NCI-H146 treated with DMSO at 0.1 percent for 48 hours (cell line): ENCODE measurements around the gene MYEF2.

Experiments used
- DNase-seq: peaks from one replicate; lab custom pipeline; 2025; ENCODE audit not compliant: unreplicated experiment; lab: John Stamatoyannopoulos, UW

MYEF2 gene, protein sequence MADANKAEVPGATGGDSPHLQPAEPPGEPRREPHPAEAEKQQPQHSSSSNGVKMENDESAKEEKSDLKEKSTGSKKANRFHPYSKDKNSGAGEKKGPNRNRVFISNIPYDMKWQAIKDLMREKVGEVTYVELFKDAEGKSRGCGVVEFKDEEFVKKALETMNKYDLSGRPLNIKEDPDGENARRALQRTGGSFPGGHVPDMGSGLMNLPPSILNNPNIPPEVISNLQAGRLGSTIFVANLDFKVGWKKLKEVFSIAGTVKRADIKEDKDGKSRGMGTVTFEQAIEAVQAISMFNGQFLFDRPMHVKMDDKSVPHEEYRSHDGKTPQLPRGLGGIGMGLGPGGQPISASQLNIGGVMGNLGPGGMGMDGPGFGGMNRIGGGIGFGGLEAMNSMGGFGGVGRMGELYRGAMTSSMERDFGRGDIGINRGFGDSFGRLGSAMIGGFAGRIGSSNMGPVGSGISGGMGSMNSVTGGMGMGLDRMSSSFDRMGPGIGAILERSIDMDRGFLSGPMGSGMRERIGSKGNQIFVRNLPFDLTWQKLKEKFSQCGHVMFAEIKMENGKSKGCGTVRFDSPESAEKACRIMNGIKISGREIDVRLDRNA

DNA sequence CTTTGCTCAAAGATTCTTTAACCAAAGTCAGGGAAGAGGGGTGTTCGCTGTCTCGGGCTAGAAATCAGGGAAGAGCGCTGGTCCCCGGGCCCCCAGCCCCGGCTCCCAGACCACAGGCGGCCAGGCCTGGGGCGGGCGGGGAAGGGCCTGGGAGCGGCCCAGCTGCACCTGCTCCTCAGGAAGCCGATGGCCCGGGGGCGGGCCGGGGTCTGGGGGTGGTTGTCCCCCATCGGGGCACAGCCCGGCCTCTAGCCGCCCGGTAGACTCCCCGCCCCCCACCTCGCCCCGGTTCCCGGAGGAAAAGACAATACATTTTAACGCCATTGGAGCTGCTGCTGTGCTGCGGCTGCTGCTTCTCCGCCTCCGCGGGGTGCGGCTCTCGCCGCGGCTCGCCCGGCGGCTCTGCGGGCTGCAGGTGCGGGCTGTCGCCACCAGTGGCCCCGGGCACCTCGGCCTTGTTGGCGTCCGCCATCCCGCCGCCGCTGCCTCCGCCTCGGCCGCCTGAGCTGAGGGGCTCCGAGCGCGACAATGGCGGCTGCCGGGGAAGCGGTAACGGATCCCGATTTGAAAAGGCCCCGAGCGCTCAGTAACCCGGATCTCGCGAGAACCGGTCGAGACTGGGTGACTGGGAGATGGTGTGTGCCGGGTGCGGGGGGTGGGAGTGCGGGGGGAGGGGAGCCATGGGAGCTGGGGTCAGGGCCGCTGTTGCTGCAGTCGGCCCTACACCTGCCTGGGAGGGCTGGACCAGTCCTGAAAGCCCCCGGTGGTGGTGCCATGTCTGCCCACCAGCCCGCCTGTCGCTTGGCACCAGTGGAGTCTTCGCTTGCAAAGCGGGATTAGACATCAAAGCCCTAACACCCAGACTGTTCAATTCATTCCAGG, at the start of gene MYEF2:
TSS of gene MYEF2 (minus strand) at position 530 of the 882 bp plus-strand sequence. CDS start at position 472, 58 bp downstream.
- DNase-seq = peak; percentile 49

GRCh38 chr15:48225771-48226170, 47.7 kb upstream of the MYEF2 start:
- no peak for DNase-seq

DNA sequence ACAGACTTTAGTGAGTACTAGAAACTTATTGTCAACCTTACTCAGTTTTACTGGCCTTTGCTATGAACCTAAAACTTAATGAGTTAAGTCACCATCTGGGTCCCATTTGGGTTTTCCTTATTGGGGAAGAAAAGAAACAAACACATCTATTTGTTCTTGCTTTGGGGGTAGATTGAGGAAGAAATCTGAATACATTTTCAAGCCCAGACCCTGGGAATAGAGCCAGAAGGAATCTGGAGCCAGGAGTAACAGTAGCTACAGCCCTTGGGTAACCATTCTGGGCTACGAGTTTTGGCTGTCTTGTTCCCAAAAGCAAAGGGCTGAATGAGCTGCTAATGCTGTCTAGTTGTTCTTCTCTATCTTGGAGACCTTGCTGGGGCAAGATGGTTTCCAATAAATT, 44.5 kb upstream of the MYEF2 start:
- no peak for DNase-seq

GRCh38 chr15:48221885-48222284, 43.8 kb upstream of the MYEF2 start:
- peak; percentile 18 for DNase-seq

- DNase-seq = peak; percentile 19
Observed at GRCh38 chr15:48221261-48221660, 43.2 kb upstream of the MYEF2 start.

DNA sequence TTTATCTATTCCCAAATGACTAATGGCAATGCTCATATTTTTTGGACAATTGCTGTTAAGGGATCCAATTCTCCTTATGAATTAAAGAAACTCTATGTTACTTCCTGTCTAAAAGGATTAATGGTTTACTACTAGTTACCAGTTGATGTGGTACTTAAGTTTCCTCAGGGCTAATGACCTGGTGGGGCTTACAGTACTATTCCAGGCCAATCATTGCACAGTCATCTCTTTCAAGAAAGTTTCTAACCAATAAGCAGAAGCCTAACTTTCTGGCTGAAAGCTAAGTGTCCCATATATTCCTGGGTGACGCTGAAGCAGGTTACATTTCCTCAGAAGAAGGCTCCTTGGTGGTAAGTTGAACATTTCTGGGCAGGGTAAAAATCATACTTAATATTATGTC, 27.9 kb upstream of the MYEF2 start, which contains the start of gene SLC12A1:
TSS of gene SLC12A1 (plus strand) at position 322 of the 400 bp plus-strand sequence. CDS start 1,418 bp downstream, outside the sequence.
- DNase-seq = no peak

GRCh38 chr15:48202068-48202467, 24.0 kb upstream of the MYEF2 start:
- no peak for DNase-seq

GRCh38 chr15:48191574-48192225, 13.6 kb upstream of the MYEF2 start, which contains the start of gene CTXN2:
Gene CTXN2, plus strand, starts transcription at chr15:48191665. Its CDS starts 9,636 bp downstream, at chr15:48201301.
- peak; percentile 91 for DNase-seq

- DNase-seq = peak; percentile 23
Observed at GRCh38 chr15:48190932-48191573, 13.0 kb upstream of the MYEF2 start.

DNA sequence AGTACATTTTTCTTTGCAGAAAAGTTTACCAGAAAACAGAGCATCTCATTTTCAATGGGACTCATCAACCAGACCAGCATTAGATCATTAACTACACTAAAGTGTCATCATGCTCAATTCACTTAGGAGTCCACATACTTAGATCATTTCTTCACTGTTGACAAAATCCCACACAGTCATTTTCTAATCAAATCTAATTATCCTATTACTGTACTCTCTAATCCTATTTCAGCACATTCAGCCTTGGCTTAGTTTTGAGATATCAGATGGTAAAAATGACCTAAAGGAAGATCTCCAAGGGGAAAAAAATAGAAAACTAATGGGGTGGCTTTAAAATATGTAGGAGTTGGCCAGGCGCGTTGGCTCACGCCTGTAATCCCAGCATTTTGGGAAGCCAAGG, 8.2 kb upstream of the MYEF2 start:
- DNase-seq = no peak

DNA sequence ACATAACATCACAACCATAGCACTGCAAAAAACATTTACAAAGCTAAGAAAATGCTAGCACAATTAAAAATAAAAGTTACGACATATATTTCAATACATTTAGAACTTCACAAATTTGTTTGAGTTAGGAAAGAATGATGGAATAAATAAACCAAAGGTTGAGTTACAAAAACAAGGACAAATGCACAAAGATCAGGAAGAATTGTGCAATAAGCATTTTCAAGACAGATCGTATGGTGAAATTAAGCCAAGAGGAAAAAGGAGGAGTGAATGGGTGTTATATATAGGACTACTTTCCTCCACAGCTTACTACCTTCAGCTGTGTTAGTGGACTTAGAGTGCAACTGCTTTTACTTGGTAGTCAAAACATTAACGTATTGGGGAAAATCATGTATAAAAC, 7.4 kb upstream of the MYEF2 start:
- no peak for DNase-seq

- no peak for DNase-seq
Observed at GRCh38 chr15:48182749-48183148, 4.7 kb upstream of the MYEF2 start.

- DNase-seq = no peak
Observed at GRCh38 chr15:48178648-48178931, 495 bp upstream of the MYEF2 start.

GRCh38 chr15:48177383-48177765, 721 bp downstream of the MYEF2 start:
- DNase-seq = peak; percentile 48

DNA sequence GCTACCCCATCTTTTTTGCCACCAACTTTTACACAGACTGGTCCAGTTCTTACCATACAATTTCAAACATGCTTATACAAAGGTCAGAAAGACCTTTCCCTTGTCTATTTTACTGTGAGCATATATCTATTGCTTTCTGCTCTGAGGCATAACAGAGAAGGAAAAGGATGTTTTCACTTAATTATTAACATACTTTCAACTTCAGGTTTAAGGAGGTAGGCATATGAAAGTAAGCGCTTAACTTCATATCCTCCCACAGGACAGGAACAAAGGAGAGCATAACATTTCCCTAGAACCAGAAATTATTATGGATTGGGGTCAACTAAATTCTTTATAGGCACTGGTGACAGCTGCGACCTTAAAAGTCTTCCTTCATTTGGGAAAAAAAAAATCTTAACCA, 1.1 kb downstream of the MYEF2 start:
- no peak for DNase-seq

- DNase-seq = no peak
Observed at GRCh38 chr15:48176112-48176511, 2.0 kb downstream of the MYEF2 start.

- no peak for DNase-seq
Observed at GRCh38 chr15:48175126-48175525, 3.0 kb downstream of the MYEF2 start.

- DNase-seq = peak; percentile 53
Observed at GRCh38 chr15:48170981-48171380, 7.1 kb downstream of the MYEF2 start.

DNA sequence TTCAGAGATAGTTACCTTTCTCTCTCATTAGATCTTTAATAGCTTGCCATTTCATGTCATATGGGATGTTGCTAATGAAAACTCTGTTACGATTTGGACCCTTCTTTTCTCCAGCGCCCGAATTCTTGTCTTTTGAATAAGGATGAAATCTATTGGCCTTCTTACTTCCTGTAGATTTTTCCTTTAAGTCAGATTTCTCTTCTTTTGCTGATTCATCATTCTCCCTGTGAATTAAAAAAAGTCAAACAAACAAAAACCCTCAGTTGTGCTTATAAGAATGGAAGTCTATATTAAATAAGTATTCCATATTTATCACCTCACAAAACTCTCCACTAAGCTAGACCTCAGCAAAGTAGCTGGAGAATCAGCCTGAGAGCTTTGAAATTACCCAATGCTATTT, 9.5 kb downstream of the MYEF2 start:
- no peak for DNase-seq

GRCh38 chr15:48153526-48153925, 24.6 kb downstream of the MYEF2 start:
- DNase-seq = no peak

- DNase-seq = no peak
Observed at GRCh38 chr15:48149858-48150257, 28.2 kb downstream of the MYEF2 start.
